H1 (cell line): ENCODE measurements around the gene ELOF1. TPM values are rescaled to one million over a fixed set of nuclear protein-coding genes. Genes with fewer than 3 reads are reported as not detected.

Experiments used
- CTCF ChIA-PET: fragments of 300-600 bp; sonication (Branson Sonifier 250); formaldehyde crosslinking; loops from one replicate; lab custom pipeline; 2021; ENCODE audit not compliant: partially characterized antibody; lab: Charles Lee
- POLR2A ChIA-PET: fragments of 300-600 bp; sonication (Branson Sonifier 250); formaldehyde crosslinking; loops from one replicate; lab custom pipeline; 2021; ENCODE audit warnings: inconsistent platforms; ENCODE audit not compliant: partially characterized antibody; lab: Charles Lee
- DNase-seq, 2 experiments: peaks; one replicate each; pipeline versions ENCODE4 v3.0.0 to v3.0.0-alpha.2; 2010 to 2022; ENCODE audit warnings: low spot score in 2 of 2, low read depth in 1 of 2, mixed read lengths in 1 of 2
- FAIRE-seq: peaks from 2 replicates; lab custom pipeline; 2011; peaks lifted over from hg19 to GRCh38; lab: Jason Lieb, UNC
- H2AFZ ChIP-seq: 2 replicates; pipeline ENCODE4 v1.8.1; 2012; ENCODE audit warnings: low read length, inconsistent platforms
- H2AK5ac ChIP-seq: 2 replicates; pipeline ENCODE4 v1.6.1; 2013; ENCODE audit warnings: low read depth, low read length
- H2BK120ac ChIP-seq: replicated peaks from 2 replicates; pipeline ENCODE3; 2013; ENCODE audit warnings: low read depth, low read length, inconsistent platforms
- H2BK12ac ChIP-seq: 2 replicates; pipeline ENCODE4 v1.6.1; 2013; ENCODE audit warnings: low read depth, low read length
- H2BK15ac ChIP-seq: 2 replicates; pipeline ENCODE4 v1.6.1; 2013; ENCODE audit warnings: low read length
- H2BK20ac ChIP-seq: 2 replicates; pipeline ENCODE4 v1.6.1; 2013; ENCODE audit warnings: low read length
- H2BK5ac ChIP-seq: 2 replicates; pipeline ENCODE4 v1.6.1; 2013; ENCODE audit warnings: low read depth, low read length
- H3K14ac ChIP-seq: 2 replicates; pipeline ENCODE4 v1.6.1; 2013; ENCODE audit warnings: inconsistent platforms; ENCODE audit not compliant: insufficient read length
- H3K18ac ChIP-seq: 2 replicates; pipeline ENCODE4 v1.6.1; 2013; ENCODE audit warnings: low read length; ENCODE audit errors: extremely low read depth
- H3K23ac ChIP-seq: 2 replicates; pipeline ENCODE4 v1.6.1; 2013; ENCODE audit warnings: inconsistent platforms; ENCODE audit not compliant: insufficient read length
- H3K23me2 ChIP-seq: 2 replicates; pipeline ENCODE4 v1.6.1; 2013; ENCODE audit warnings: low read depth, low read length
- H3K27ac ChIP-seq: 2 replicates; pipeline ENCODE4 v1.6.1; 2011; ENCODE audit warnings: low read depth, low read length, inconsistent platforms
- H3K27me3 ChIP-seq, 4 experiments: replicated peaks in 1 of 4; 1 replicate in 1 of 4; 2 replicates in 3 of 4; pipeline versions ENCODE4 v1.6.1 to v1.8.1; 2011 to 2013; ENCODE audit warnings: low read length in 3 of 4, mild to moderate bottlenecking in 3 of 4, inconsistent platforms in 2 of 4, mixed read lengths in 2 of 4, moderate library complexity in 1 of 4; ENCODE audit not compliant: control insufficient read depth in 3 of 4, insufficient read depth in 3 of 4; ENCODE audit errors: extremely low read depth in 1 of 4
- H3K36me3 ChIP-seq, 4 experiments: 2 replicates each; pipeline versions ENCODE4 v1.6.1 to v1.8.1; 2011 to 2013; ENCODE audit warnings: mild to moderate bottlenecking in 4 of 4, low read length in 3 of 4, moderate library complexity in 2 of 4, control low read depth in 1 of 4, inconsistent platforms in 1 of 4; ENCODE audit not compliant: insufficient read depth in 4 of 4, control insufficient read depth in 2 of 4
- H3K4ac ChIP-seq: replicated peaks from 2 replicates; pipeline ENCODE3; 2013; ENCODE audit warnings: low read length, low read depth, mixed read lengths, inconsistent platforms; ENCODE audit not compliant: insufficient read length
- H3K4me1 ChIP-seq, 4 experiments: replicated peaks in 1 of 4; 1 replicate in 1 of 4; 2 replicates in 3 of 4; pipeline versions ENCODE4 v1.6.1 to v1.8.1; 2011 to 2013; ENCODE audit warnings: low read length in 3 of 4, inconsistent platforms in 2 of 4, mixed read lengths in 1 of 4; ENCODE audit not compliant: insufficient read depth in 4 of 4, control insufficient read depth in 3 of 4
- H3K4me2 ChIP-seq, 2 experiments: 2 replicates each; pipeline versions ENCODE4 v1.6.1 to v1.8.1; 2011 to 2013; ENCODE audit warnings: low read depth in 2 of 2, low read length in 2 of 2, control low read depth in 1 of 2, inconsistent platforms in 1 of 2, mild to moderate bottlenecking in 1 of 2; ENCODE audit not compliant: insufficient read depth in 1 of 2
- H3K4me3 ChIP-seq, 4 experiments: fragments of 200-600, 300-600 bp in 1 of 4; sonication (generic), shearing (Covaris generic), sonication (Bioruptor Twin) in 1 of 4; 2 replicates each; pipeline versions ENCODE4 v1.5.1 to v1.8.1; 2011 to 2016; ENCODE audit warnings: low read length in 4 of 4, low read depth in 3 of 4, control low read depth in 2 of 4, inconsistent platforms in 2 of 4, mild to moderate bottlenecking in 2 of 4, mixed read lengths in 1 of 4, moderate library complexity in 1 of 4; ENCODE audit not compliant: insufficient read depth in 2 of 4; ENCODE audit errors: extremely low read depth in 1 of 4
- H3K56ac ChIP-seq: replicated peaks from 2 replicates; pipeline ENCODE3; 2013; ENCODE audit warnings: low read depth, mild to moderate bottlenecking, mixed read lengths, low read length, inconsistent platforms; ENCODE audit not compliant: insufficient read length
- H3K79me1 ChIP-seq: 2 replicates; pipeline ENCODE4 v1.6.1; 2013; ENCODE audit warnings: low read depth, low read length, control low read depth
- H3K79me2 ChIP-seq, 2 experiments: 2 replicates each; pipeline versions ENCODE4 v1.6.1 to v1.8.1; 2012 to 2013; ENCODE audit warnings: low read length in 2 of 2, mild to moderate bottlenecking in 2 of 2, inconsistent platforms in 1 of 2; ENCODE audit not compliant: insufficient read depth in 2 of 2, control insufficient read depth in 1 of 2
- H3K9ac ChIP-seq, 4 experiments: replicated peaks in 1 of 4; 1 replicate in 1 of 4; 2 replicates in 3 of 4; pipeline versions ENCODE4 v1.6.1 to v1.8.1; 2011 to 2013; ENCODE audit warnings: low read depth in 3 of 4, low read length in 3 of 4, control low read depth in 2 of 4, mild to moderate bottlenecking in 2 of 4, moderate library complexity in 2 of 4, inconsistent platforms in 1 of 4; ENCODE audit errors: extremely low read depth in 1 of 4
- H3K9me3 ChIP-seq, 2 experiments: 2 replicates each; pipeline versions ENCODE4 v1.6.1 to v1.8.1; 2012 to 2013; ENCODE audit warnings: mild to moderate bottlenecking in 2 of 2, moderate library complexity in 2 of 2, control low read depth in 1 of 2, inconsistent platforms in 1 of 2, low read depth in 1 of 2, low read length in 1 of 2, mixed read lengths in 1 of 2; ENCODE audit not compliant: insufficient read depth in 2 of 2
- H4K20me1 ChIP-seq, 2 experiments: replicated peaks in 1 of 2; 2 replicates each; pipeline versions ENCODE3 to v1.8.1; 2011 to 2013; ENCODE audit warnings: inconsistent platforms in 2 of 2, low read length in 2 of 2, mild to moderate bottlenecking in 1 of 2; ENCODE audit not compliant: insufficient read depth in 2 of 2, control insufficient read depth in 1 of 2
- H4K5ac ChIP-seq: 2 replicates; pipeline ENCODE4 v1.6.1; 2013; ENCODE audit warnings: low read length, low read depth, mixed read lengths, inconsistent platforms; ENCODE audit not compliant: insufficient read length
- H4K8ac ChIP-seq: 2 replicates; pipeline ENCODE4 v1.8.0; 2013; ENCODE audit warnings: mild to moderate bottlenecking, moderate library complexity, low read length, inconsistent platforms; ENCODE audit not compliant: insufficient read depth; ENCODE audit errors: extremely low read depth
- H4K91ac ChIP-seq: replicated peaks from 2 replicates; pipeline ENCODE3; 2013; ENCODE audit warnings: low read length, mixed read lengths, inconsistent platforms; ENCODE audit not compliant: insufficient read length
- CTCF ChIP-seq, 3 experiments: IDR thresholded peaks; 1 replicate in 2 of 3; 2 replicates in 1 of 3; pipeline versions ENCODE4 v1.5.1 to v1.6.1; 2011; ENCODE audit warnings: low read length in 3 of 3, mild to moderate bottlenecking in 3 of 3, inconsistent platforms in 2 of 3, low read depth in 1 of 3, moderate library complexity in 1 of 3; ENCODE audit not compliant: insufficient read depth in 1 of 3; ENCODE audit errors: control extremely low read depth in 1 of 3
- RAD21 ChIP-seq, 2 experiments: IDR thresholded peaks in 1 of 2; conservative IDR thresholded peaks in 1 of 2; 2 replicates each; pipeline ENCODE4 v1.6.1; 2011; ENCODE audit warnings: low read depth in 2 of 2, low read length in 2 of 2, improper control_type of control experiment in 1 of 2, inconsistent platforms in 1 of 2, mild to moderate bottlenecking in 1 of 2, moderate library complexity in 1 of 2
- SIX5 ChIP-seq: IDR thresholded peaks from 2 replicates; pipeline ENCODE4 v1.6.1; 2011; ENCODE audit warnings: mild to moderate bottlenecking, low read depth, low read length
- TBP ChIP-seq: IDR thresholded peaks from 2 replicates; pipeline ENCODE4 v1.6.1; 2011; ENCODE audit warnings: low read depth, low read length, improper control_type of control experiment
- TEAD4 ChIP-seq: IDR thresholded peaks from 2 replicates; pipeline ENCODE4 v1.6.1; 2012; ENCODE audit warnings: low read depth, low read length, inconsistent platforms, mixed read lengths
- WGBS, 2 experiments: shearing (Covaris generic) in 1 of 2; methylation state at CpG; one replicate each; pipeline versions ENCODE4 v1.1.6 to v1.1.7; 2013 to 2015; ENCODE audit warnings: low lambda C conversion rate in 2 of 2, mixed read lengths in 2 of 2, inconsistent platforms in 1 of 2, low coverage in 1 of 2, missing lambda C conversion rate in 1 of 2; ENCODE audit not compliant: insufficient replicate concordance in 2 of 2, insufficient coverage in 1 of 2, insufficient read length in 1 of 2; ENCODE audit errors: extremely low coverage in 1 of 2, missing lambda C conversion rate in 1 of 2; 5-methylcytosine and 5-hydroxymethylcytosine counted together
- polyA plus RNA-seq, 7 experiments: library from polyadenylated mRNA; depleted of rRNA in 3 of 7; stranded (reverse) in 5 of 7; unstranded in 2 of 7; fragments of >200 nt in 5 of 7; fragments of 200-250 nt in 2 of 7; gene quantifications; 1 replicate in 5 of 7; 2 replicates in 1 of 7; 4 replicates in 1 of 7; pipeline versions ENCODE4 v1.2.1 to v1.2.3, GENCODE V29; 2011 to 2013; ENCODE audit warnings: missing spikeins in 2 of 7, mixed read lengths in 2 of 7
- total RNA-seq: library from RNA; stranded (reverse); fragmentation: NEBNext Ultra II Directional; extraction: Animal tissue kit (Norgen Biotek cat#: 25700); gene quantifications from 2 replicates; pipeline ENCODE4 v1.2.1, GENCODE V29; 2021

ELOF1 gene
- total and polyA plus RNA-seq, 2 of the 8 experiments (the other 6 are each of a cell fraction or from before 2014, with no cell fraction given) = 84.2 to 101 TPM

- H3K23me2 ChIP-seq = peaks cover 7% of the 10 kb centered on the region; the same call in 1 of the 2 replicates
- POLR2A ChIA-PET = interaction anchor here (1.0 to 2.5 kb wide), 3 partner anchors 9 to 20 kb away, joined by 5 to 8 read pairs (median 5); no protein-coding TSS in a partner anchor
- H3K9ac ChIP-seq = no peak overlapping the region
- H2AK5ac ChIP-seq = no peak overlapping the region
- H3K4me2 ChIP-seq = peak overlapping the region; percentile 47 to 87; a peak in 1 of 4 replicates
- H3K4me1 ChIP-seq = peaks cover 0 to 3% (median 0%) of the 10 kb centered on the region in 4 experiments; a peak in 4 of 7 replicates
- FAIRE-seq = no peak
- no peak overlapping the region for H3K27ac ChIP-seq
- H2BK12ac ChIP-seq = no peak overlapping the region
- H3K4me3 ChIP-seq = 0 out of 8 replicates have a peak overlapping the region, but pooled peaks of 1 of the 4 experiments have one; percentile 82
- H3K14ac ChIP-seq = no peak overlapping the region
- H4K91ac ChIP-seq = no peak overlapping the region
- TF ChIP-seq RAD21 (IDR thresholded peaks at IDR 0.05 in 1 of 2, conservative IDR thresholded peaks at IDR 0.05 in 1 of 2; ENCODE audit: low read depth in 2 of 2, low read length in 2 of 2) (peak; percentile 83 to 89), TEAD4 (no peak), CTCF (IDR thresholded peaks at IDR 0.05; ENCODE audit: control extremely low read depth in 1 of 3, insufficient read depth in 1 of 3, low read depth in 1 of 3, low read length in 3 of 3) (peak; percentile 8 to 85 (median 85)), SIX5 (no peak), TBP (no peak)
- CTCF ChIA-PET = interaction anchor here (0.8 to 3.2 kb wide), 17 partner anchors 8 to 77 kb away, joined by 3 to 24 read pairs (median 4); no protein-coding TSS in a partner anchor
- DNase-seq = peak in 1 of 2 experiments; percentile 65
- peaks cover 4 to 30% of the 10 kb centered on the region in 2 experiments; a peak in 3 of 4 replicates for H3K79me2 ChIP-seq
- H3K27me3 ChIP-seq = no peaks in the 10 kb centered on the region
- H4K5ac ChIP-seq = no peak overlapping the region
- H4K20me1 ChIP-seq = peaks cover 0 to 9% of the 10 kb centered on the region in 2 experiments
- WGBS, 2 experiments = 36% methylated on average over 9 of the region's 9 CpGs; no CpG with 5 or more reads in 1 of the 2 experiments
- no peak overlapping the region for H2BK15ac ChIP-seq
- no peak overlapping the region for H3K18ac ChIP-seq
- H3K4ac ChIP-seq = no peak overlapping the region
- H3K9me3 ChIP-seq = no peaks in the 10 kb centered on the region
- no peak overlapping the region for H2BK5ac ChIP-seq
- peaks cover 12% of the 10 kb centered on the region for H3K79me1 ChIP-seq
- no peak overlapping the region for H2BK20ac ChIP-seq
- H3K56ac ChIP-seq = no peak overlapping the region
- H2BK120ac ChIP-seq = no peak overlapping the region
- H3K36me3 ChIP-seq = no peaks in the 10 kb centered on the region; a peak in 1 of 8 replicates
- H4K8ac ChIP-seq = no peak overlapping the region
- no peak overlapping the region for H2AFZ ChIP-seq
- H3K23ac ChIP-seq = no peak overlapping the region
These were observed 1.5 kb upstream of the ELOF1 start for GRCh38 chr19:11560404-11561051.
